Fibroblast of the aortic adventitia (primary cell): ENCODE results near the gene WHRN. TPM values are rescaled to one million over a fixed set of nuclear protein-coding genes. Genes with fewer than 3 reads are reported as not detected.

Source experiments
- DNase-seq: peaks from one replicate; pipeline ENCODE4 v3.0.0-alpha.2; 2010; ENCODE audit warnings: low read depth
- H3K4me3 ChIP-seq: 2 replicates; pipeline ENCODE4 v1.5.1; 2011; ENCODE audit warnings: low read depth, mild to moderate bottlenecking, control low read depth, low read length, moderate library complexity
- total RNA-seq: library from RNA; depleted of rRNA; stranded (reverse); fragments of >200 nt; gene quantifications from 2 replicates; pipeline ENCODE4 v1.2.3, GENCODE V29; 2012; ENCODE audit warnings: low replicate concordance
- TF ChIP-seq, protein P1 (sequence below): IDR thresholded peaks from 2 replicates; pipeline ENCODE4 v1.5.1; 2011; ENCODE audit warnings: mild to moderate bottlenecking, low read length, control low read depth, inconsistent platforms; ENCODE audit not compliant: insufficient read depth

WHRN gene
- total RNA-seq, 1 donor, result 2.1 TPM

DNA sequence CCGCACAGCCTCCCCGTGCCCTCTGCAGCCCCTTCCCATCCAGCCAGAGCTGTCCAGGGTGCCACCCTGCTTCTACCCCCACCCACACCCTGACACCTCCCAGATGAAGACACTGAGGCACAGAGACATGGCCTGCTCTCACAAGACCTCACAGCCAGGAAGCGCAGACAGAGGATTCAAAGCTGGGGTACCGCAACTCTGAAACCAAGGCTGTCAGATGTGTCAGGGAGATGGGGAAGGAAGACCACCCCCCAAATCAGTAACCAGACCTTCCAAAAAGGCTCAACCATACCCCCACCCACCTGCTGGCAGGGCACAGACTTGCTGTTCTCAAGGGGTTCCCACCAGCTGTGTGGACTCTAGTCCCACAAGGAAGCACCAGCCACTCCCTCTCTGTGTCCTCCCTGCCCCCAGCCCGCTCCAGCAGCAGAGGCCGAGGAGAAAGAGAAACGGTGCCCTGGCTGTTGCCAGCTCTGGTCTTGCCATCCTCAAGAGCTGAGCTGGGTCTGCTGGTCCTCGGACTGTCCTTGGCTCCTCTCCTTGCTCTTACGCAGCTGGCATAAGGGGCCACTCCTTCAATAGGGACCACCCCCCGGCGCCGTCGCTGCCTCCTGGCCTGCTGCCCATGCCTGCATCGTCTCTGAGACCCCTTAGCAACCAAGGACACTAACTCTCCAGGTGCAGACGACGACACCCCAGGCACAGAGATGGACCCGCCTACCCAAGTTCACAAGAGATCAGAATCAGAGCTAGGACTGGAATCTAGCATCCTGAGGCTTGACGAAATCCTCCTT, 118.2 kb downstream of the WHRN start:
- no peak for DNase-seq

DNA sequence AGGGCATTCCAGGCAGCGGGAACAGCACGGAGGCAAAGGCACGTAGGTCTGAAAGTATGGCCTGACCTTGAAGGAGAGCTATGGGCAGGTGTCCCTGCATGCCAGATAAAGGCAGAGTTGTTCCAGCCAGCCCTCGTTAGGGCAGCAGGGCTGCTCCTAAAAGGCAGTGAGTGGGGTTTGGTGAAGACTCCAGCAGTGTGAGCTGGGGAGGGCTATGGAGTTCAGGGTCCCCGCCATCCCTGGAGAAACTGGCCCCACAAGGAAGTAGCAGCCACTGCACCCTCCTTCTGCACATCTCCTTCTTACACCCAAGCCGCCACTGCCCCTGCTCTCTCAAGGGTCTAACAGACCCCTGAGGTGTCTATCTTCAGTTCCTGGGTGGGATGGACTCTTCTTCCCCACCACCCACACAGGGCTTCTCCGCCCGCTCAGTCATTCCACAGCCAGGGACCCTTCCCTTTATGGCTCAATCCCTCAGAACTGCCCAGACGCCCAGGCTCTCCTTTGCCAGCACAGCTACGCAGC, 118.8 kb downstream of the WHRN start:
- peak overlapping the region; percentile 70 for H3K4me3 ChIP-seq
- TF ChIP-seq, protein P1, sequence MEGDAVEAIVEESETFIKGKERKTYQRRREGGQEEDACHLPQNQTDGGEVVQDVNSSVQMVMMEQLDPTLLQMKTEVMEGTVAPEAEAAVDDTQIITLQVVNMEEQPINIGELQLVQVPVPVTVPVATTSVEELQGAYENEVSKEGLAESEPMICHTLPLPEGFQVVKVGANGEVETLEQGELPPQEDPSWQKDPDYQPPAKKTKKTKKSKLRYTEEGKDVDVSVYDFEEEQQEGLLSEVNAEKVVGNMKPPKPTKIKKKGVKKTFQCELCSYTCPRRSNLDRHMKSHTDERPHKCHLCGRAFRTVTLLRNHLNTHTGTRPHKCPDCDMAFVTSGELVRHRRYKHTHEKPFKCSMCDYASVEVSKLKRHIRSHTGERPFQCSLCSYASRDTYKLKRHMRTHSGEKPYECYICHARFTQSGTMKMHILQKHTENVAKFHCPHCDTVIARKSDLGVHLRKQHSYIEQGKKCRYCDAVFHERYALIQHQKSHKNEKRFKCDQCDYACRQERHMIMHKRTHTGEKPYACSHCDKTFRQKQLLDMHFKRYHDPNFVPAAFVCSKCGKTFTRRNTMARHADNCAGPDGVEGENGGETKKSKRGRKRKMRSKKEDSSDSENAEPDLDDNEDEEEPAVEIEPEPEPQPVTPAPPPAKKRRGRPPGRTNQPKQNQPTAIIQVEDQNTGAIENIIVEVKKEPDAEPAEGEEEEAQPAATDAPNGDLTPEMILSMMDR, result no peak
- DNase-seq, result no peak

More for the DNA sequence above, 118.2 kb downstream of the WHRN start:
- H3K4me3 ChIP-seq, result peak overlapping the region; percentile 70
- TF ChIP-seq, protein P1, result no peak

DNA sequence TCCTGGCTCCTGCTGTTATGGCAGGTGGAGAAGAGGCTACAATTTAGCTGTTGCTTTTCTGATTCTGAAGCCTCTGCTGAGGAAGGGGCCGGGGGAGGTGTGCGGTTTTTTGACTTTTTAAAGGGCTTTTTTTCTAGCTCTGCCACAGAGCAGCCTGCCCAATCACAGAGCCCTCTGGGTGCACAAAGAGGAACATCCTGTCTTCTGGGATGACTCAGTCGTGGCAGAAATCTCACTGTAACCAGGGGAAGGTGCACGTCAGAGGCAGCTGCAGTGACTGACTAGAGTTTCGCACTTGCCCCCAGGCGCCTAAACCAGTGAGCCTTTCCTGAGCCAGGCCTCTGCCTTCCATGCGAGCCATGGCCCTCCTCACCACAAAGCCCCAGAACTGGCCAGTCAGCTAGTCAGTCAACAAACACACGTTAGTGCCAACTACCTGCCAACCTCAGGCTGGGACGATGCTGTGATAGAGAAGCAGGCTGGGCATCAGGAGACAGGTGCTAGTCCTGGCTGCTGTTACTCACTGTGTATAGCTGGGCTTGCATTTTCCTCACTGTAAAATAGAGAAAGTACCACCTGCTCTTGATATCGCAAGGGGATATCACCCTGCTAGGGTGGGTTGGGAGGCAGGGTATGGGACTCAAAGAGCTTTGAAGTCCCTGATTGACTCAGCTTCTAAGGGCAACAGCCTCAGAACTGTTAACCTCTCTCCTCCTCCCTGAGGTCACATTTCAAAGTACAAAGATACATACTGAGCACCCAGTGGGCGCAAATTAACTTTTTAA, 119.7 kb downstream of the WHRN start:
- TF ChIP-seq, protein P1, result no peak
- peak; percentile 69 for DNase-seq
- no peak overlapping the region for H3K4me3 ChIP-seq

DNA sequence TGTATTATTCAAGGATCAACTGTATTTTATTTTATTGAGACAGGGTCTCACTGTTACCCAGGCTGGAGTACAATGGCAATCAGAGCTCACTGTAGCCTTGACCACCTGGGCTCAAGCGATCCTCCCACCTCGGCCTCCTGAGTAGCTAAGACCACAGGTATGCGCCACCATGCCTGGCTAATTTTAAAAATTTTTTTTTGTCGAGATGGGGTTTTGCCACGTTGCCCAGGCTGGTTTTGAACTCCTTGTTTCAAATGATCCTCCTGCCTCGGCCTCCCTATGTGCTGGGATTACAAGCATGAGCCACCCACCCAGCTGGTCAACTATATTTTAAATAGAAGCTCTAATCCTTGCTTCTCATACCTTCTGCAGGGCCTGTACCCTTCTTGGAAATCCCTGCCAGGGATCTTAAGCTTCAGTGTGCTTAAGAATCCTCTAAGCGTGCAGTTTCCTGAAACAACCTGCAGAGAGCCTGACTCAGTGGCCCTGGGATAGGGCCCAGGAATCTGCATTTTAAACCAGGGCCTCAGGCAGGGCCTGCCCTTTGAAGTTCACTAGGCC, 120.4 kb downstream of the WHRN start:
- DNase-seq, result no peak
- TF ChIP-seq, protein P1, result no peak
- no peak overlapping the region for H3K4me3 ChIP-seq

DNA sequence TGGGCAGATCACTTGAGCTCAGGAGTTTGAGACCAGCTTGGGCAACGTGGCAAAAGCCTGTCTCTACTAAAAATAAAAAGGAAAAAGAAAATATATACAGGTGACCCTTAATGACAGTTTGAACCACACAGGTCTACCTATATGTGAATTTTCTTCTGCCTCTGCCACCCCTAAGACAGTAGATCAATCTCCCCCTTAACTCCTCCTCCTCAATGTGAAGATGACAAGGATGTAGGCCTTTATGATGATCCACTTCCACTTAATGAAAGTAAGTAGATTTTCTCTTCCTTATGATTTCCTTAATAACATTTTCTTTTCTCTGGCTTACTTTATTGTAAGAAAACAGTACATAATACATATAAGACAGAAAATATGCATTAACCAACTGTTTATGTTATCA, 120.9 kb downstream of the WHRN start:
- no peak overlapping the region for H3K4me3 ChIP-seq
- DNase-seq, result no peak
- TF ChIP-seq, protein P1, result no peak

DNA sequence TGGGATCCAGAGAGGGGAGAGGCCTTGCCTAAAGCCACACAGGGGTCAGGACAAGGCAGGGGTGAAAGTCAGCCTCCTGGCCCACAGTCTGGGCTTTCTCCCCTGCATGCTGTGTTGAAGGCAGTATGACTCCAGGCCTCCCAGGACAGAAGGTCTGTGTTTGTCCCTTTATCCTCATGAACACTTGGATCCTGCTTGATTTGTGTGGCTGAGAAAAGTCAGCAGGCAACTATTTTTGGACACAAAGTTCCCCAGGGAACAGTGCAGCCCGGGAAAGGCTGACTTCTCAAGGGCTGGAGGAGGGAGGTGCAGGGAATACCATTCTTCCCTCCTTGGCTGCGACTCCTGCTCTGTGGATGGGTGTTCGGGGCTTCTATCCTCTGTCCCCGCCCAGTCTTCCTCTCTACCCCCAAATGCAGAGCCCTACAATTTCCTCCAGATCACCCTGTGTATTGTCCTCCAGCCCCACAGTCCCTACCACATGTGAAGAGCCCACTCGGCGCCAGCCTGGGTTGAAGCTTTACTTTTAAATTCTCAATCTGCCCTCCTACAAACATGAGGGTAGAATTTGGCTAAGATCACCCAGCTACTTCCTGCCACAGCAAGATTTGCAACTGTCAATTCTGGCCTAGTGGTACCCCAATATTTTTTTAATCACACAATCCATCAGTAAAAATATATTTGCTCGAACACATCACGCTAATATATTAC, 121.6 kb downstream of the WHRN start:
- peak; percentile 83 for DNase-seq
- TF ChIP-seq, protein P1, result no peak
- peak overlapping the region; percentile 22 for H3K4me3 ChIP-seq
